Choroid plexus epithelial cell (primary cell): ENCODE measurements around the gene UBL4B.

ENCODE experiments used
- DNase-seq: peaks from one replicate; pipeline ENCODE4 v3.0.0-alpha.2; 2010; ENCODE audit warnings: low read depth
- H3K4me3 ChIP-seq: 2 replicates; pipeline ENCODE4 v1.5.1; 2011; ENCODE audit warnings: low read depth, mild to moderate bottlenecking, control low read depth, low read length, moderate library complexity
- TF ChIP-seq, protein P1 (sequence below): conservative IDR thresholded peaks from 2 replicates; pipeline ENCODE4 v1.5.1; 2011; ENCODE audit warnings: low read depth, mild to moderate bottlenecking, control low read depth, inconsistent platforms, low read length, moderate library complexity

UBL4B gene, protein sequence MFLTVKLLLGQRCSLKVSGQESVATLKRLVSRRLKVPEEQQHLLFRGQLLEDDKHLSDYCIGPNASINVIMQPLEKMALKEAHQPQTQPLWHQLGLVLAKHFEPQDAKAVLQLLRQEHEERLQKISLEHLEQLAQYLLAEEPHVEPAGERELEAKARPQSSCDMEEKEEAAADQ

DNA sequence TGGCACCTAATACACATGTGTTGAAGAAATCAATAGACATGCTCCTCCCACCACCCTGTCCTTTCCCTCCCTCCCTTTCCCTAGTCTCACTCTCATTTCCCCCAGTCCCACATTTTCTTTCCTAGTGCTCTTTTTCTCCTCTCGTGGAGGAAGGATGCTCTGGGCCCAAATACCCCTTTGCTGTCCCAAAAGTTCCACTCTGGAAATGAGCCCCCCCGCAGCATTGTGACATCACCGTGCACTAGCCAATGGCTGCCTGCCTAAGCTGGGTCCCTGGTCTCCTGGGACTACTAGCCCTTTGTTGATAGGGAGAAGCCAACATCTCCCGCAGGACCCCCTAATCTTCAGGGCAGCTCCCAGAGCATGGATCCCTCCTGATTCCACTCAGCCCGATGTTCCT lies at the start of gene UBL4B:
TSS of gene UBL4B (plus strand) at position 301 of the 400 bp plus-strand sequence. CDS start at position 393, 92 bp downstream.
- DNase-seq = no peak
- TF ChIP-seq, protein P1, sequence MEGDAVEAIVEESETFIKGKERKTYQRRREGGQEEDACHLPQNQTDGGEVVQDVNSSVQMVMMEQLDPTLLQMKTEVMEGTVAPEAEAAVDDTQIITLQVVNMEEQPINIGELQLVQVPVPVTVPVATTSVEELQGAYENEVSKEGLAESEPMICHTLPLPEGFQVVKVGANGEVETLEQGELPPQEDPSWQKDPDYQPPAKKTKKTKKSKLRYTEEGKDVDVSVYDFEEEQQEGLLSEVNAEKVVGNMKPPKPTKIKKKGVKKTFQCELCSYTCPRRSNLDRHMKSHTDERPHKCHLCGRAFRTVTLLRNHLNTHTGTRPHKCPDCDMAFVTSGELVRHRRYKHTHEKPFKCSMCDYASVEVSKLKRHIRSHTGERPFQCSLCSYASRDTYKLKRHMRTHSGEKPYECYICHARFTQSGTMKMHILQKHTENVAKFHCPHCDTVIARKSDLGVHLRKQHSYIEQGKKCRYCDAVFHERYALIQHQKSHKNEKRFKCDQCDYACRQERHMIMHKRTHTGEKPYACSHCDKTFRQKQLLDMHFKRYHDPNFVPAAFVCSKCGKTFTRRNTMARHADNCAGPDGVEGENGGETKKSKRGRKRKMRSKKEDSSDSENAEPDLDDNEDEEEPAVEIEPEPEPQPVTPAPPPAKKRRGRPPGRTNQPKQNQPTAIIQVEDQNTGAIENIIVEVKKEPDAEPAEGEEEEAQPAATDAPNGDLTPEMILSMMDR = no peak
- no peak within 1 kb of the TSS for H3K4me3 ChIP-seq

GRCh38 chr1:110062612-110063011 lies 49.6 kb upstream of the UBL4B start:
- H3K4me3 ChIP-seq = no peak overlapping the region
- DNase-seq = no peak
- TF ChIP-seq, protein P1 = no peak

DNA sequence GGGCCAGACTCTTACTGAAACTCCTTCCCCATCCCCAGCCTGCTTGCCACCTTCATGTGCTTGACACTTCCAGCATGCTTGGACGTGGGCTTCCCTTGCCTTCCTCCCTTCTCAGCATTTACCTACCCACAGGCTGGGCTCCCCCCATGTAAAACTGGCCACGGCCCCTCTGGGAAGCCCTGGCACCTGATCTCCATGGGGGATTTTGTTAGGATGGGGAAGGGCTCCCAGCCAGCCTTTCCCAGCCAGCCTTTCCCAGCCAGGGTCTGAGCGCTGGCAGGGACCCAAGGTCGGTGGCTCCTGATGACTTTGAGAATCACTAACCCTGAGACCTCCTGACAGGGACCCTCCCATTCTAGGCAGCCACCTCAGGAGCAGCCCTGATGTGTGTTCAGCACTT lies 48.5 kb upstream of the UBL4B start:
- no peak for DNase-seq
- H3K4me3 ChIP-seq = no peak overlapping the region
- TF ChIP-seq, protein P1 = no peak

- no peak for DNase-seq
- TF ChIP-seq, protein P1 = no peak
Observed at GRCh38 chr1:110064576-110065337, 47.5 kb upstream of the UBL4B start.

GRCh38 chr1:110065841-110066240 lies 46.4 kb upstream of the UBL4B start:
- no peak for DNase-seq
- no peak overlapping the region for H3K4me3 ChIP-seq
- TF ChIP-seq, protein P1 = no peak

More at GRCh38 chr1:110064576-110065337, 47.5 kb upstream of the UBL4B start:
- no peak overlapping the region for H3K4me3 ChIP-seq

DNA sequence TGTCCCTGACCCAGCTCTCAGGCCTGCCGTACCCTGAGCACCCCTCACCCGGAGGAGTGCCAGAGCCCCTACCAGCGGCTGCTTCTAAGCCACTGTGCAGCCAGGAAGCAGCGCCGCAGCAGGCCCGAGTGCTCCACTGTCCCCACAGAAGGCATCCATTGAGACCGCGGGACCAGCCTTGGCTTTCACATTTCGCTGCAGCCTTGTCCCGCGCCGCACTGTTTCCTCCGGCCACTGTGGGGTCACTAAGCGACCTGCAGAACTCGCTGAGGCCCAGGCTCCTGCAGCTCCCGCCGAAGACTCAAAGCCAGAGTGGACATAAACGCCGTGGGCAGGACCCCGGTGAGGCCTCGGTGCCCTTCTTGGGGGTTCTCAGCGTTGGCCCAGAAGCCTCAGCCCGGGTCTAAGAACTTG lies 44.8 kb upstream of the UBL4B start:
- TF ChIP-seq, protein P1 = no peak
- DNase-seq = no peak
- no peak overlapping the region for H3K4me3 ChIP-seq
